Ramos (cell line): Measurements from ENCODE around the gene LRP2.

ENCODE experiments used
- in situ Hi-C: fragments of 300-500 bp; cut with MboI; formaldehyde crosslinking; loops from one replicate; pipeline ENCODE4 v1.14.3; 2022; ENCODE audit warnings: low sequenced_read_pairs; ENCODE audit not compliant: unreplicated experiment

LRP2 gene

GRCh38 chr2:169259402-169259801 lies 102.9 kb downstream of the LRP2 start:
- in situ Hi-C loops = no loop called here

- in situ Hi-C loops = no loop called here
Measured at GRCh38 chr2:169258045-169258601, 104.2 kb downstream of the LRP2 start.

GRCh38 chr2:169254774-169255173 lies 107.6 kb downstream of the LRP2 start:
- in situ Hi-C loops = no loop called here

- in situ Hi-C loops = no loop called here
Measured at GRCh38 chr2:169247211-169247610, 115.1 kb downstream of the LRP2 start.

- in situ Hi-C loops = no loop called here
Measured at GRCh38 chr2:169240405-169240804, 121.9 kb downstream of the LRP2 start.

GRCh38 chr2:169237939-169238338 lies 124.4 kb downstream of the LRP2 start:
- in situ Hi-C loops = no loop called here

GRCh38 chr2:169237286-169237685 lies 125.0 kb downstream of the LRP2 start:
- in situ Hi-C loops = no loop called here

- in situ Hi-C loops = no loop called here
Measured at GRCh38 chr2:169232551-169233154, 129.7 kb downstream of the LRP2 start.

GRCh38 chr2:169230204-169230603 lies 132.1 kb downstream of the LRP2 start:
- in situ Hi-C loops = no loop called here

GRCh38 chr2:169229590-169229989 lies 132.7 kb downstream of the LRP2 start:
- in situ Hi-C loops = no loop called here

- in situ Hi-C loops = no loop called here
Measured at GRCh38 chr2:169225906-169226305, 136.4 kb downstream of the LRP2 start.

- in situ Hi-C loops = no loop called here
Measured at GRCh38 chr2:169225233-169225750, 137.0 kb downstream of the LRP2 start.

GRCh38 chr2:169222665-169223064 lies 139.7 kb downstream of the LRP2 start:
- in situ Hi-C loops = no loop called here

GRCh38 chr2:169221745-169222369 lies 140.5 kb downstream of the LRP2 start:
- in situ Hi-C loops = no loop called here

GRCh38 chr2:169210917-169211316 lies 151.4 kb downstream of the LRP2 start:
- in situ Hi-C loops = no loop called here

GRCh38 chr2:169208026-169208425 lies 154.3 kb downstream of the LRP2 start:
- in situ Hi-C loops = no loop called here

GRCh38 chr2:169205176-169205575 lies 157.2 kb downstream of the LRP2 start:
- in situ Hi-C loops = no loop called here

- in situ Hi-C loops = no loop called here
Measured at GRCh38 chr2:169203952-169204351, 158.4 kb downstream of the LRP2 start.

GRCh38 chr2:169200756-169201155 lies 161.6 kb downstream of the LRP2 start:
- in situ Hi-C loops = no loop called here

GRCh38 chr2:169193618-169194017 lies 168.7 kb downstream of the LRP2 start:
- in situ Hi-C loops = no loop called here

GRCh38 chr2:169190197-169190775 lies 172.0 kb downstream of the LRP2 start:
- in situ Hi-C loops = no loop called here
